IPS-18a (cell line): ENCODE results near the gene C14orf180.

ENCODE experiments used
- H3K27ac ChIP-seq: one replicate; pipeline ENCODE4 v1.5.1; 2013; ENCODE audit warnings: low read length
- H3K27me3 ChIP-seq: one replicate; pipeline ENCODE4 v1.6.1; 2013; ENCODE audit warnings: mild to moderate bottlenecking, low read length; ENCODE audit not compliant: control insufficient read depth, insufficient read depth
- H3K36me3 ChIP-seq: one replicate; pipeline ENCODE4 v1.6.1; 2013; ENCODE audit warnings: low read depth, low read length; ENCODE audit not compliant: control insufficient read depth
- H3K4me1 ChIP-seq: one replicate; pipeline ENCODE4 v1.6.1; 2013; ENCODE audit warnings: low read depth, low read length; ENCODE audit not compliant: control insufficient read depth
- H3K4me3 ChIP-seq: one replicate; pipeline ENCODE4 v1.5.1; 2013; ENCODE audit warnings: low read length
- H3K9ac ChIP-seq: one replicate; pipeline ENCODE4 v1.6.1; 2013; ENCODE audit warnings: mild to moderate bottlenecking, low read length, moderate library complexity
- H3K9me3 ChIP-seq: one replicate; pipeline ENCODE4 v1.6.1; 2013; ENCODE audit warnings: low read depth, low read length; ENCODE audit not compliant: control insufficient read depth

The C14orf180 gene

GRCh38 chr14:104564744-104565679, 14.6 kb upstream of the C14orf180 start:
- Histone ChIP-seq H3K9ac (no peak overlapping the region), H3K27ac (no peak overlapping the region), H3K4me3 (no peak overlapping the region), H3K36me3 (no peaks in the 10 kb centered on the region), H3K27me3 (no peaks in the 10 kb centered on the region), H3K4me1 (no peaks in the 10 kb centered on the region), H3K9me3 (no peaks in the 10 kb centered on the region)

GRCh38 chr14:104567141-104567956, 12.2 kb upstream of the C14orf180 start:
- Histone ChIP-seq H3K4me1 (no peaks in the 10 kb centered on the region), H3K4me3 (no peak overlapping the region), H3K27ac (no peak overlapping the region), H3K9ac (no peak overlapping the region), H3K36me3 (no peaks in the 10 kb centered on the region), H3K9me3 (no peaks in the 10 kb centered on the region), H3K27me3 (no peaks in the 10 kb centered on the region)

- Histone ChIP-seq H3K9me3 (no peaks in the 10 kb centered on the region), H3K9ac (no peak overlapping the region), H3K4me3 (no peak overlapping the region), H3K27me3 (no peaks in the 10 kb centered on the region), H3K27ac (no peak overlapping the region), H3K4me1 (no peaks in the 10 kb centered on the region), H3K36me3 (no peaks in the 10 kb centered on the region)
Measured at GRCh38 chr14:104567957-104568225, 11.7 kb upstream of the C14orf180 start.

- Histone ChIP-seq H3K4me1 (no peaks in the 10 kb centered on the region), H3K27ac (no peak overlapping the region), H3K27me3 (no peaks in the 10 kb centered on the region), H3K9ac (no peak overlapping the region), H3K9me3 (no peaks in the 10 kb centered on the region), H3K4me3 (no peak overlapping the region), H3K36me3 (no peaks in the 10 kb centered on the region)
Measured at GRCh38 chr14:104568620-104569019, 10.9 kb upstream of the C14orf180 start.

- no peaks in the 10 kb centered on the region for H3K4me1 ChIP-seq
- H3K9me3 ChIP-seq = no peaks in the 10 kb centered on the region
- H3K36me3 ChIP-seq = no peaks in the 10 kb centered on the region
- no peak overlapping the region for H3K9ac ChIP-seq
- no peak overlapping the region for H3K4me3 ChIP-seq
- H3K27ac ChIP-seq = no peak overlapping the region
- no peaks in the 10 kb centered on the region for H3K27me3 ChIP-seq
Measured at GRCh38 chr14:104569435-104569834, 10.1 kb upstream of the C14orf180 start.

- H3K9me3 ChIP-seq = no peaks in the 10 kb centered on the region
- H3K9ac ChIP-seq = no peak overlapping the region
- H3K4me1 ChIP-seq = no peaks in the 10 kb centered on the region
- no peaks in the 10 kb centered on the region for H3K27me3 ChIP-seq
- no peak overlapping the region for H3K27ac ChIP-seq
- no peak overlapping the region for H3K4me3 ChIP-seq
- H3K36me3 ChIP-seq = no peaks in the 10 kb centered on the region
Measured at GRCh38 chr14:104571246-104571645, 8.3 kb upstream of the C14orf180 start.

GRCh38 chr14:104572024-104572626, 7.4 kb upstream of the C14orf180 start:
- Histone ChIP-seq H3K9me3 (no peaks in the 10 kb centered on the region), H3K9ac (no peak overlapping the region), H3K4me1 (no peaks in the 10 kb centered on the region), H3K4me3 (no peak overlapping the region), H3K27ac (no peak overlapping the region), H3K36me3 (no peaks in the 10 kb centered on the region), H3K27me3 (no peaks in the 10 kb centered on the region)

- H3K4me1 ChIP-seq = no peaks in the 10 kb centered on the region
- no peaks in the 10 kb centered on the region for H3K27me3 ChIP-seq
- H3K36me3 ChIP-seq = no peaks in the 10 kb centered on the region
- no peak overlapping the region for H3K4me3 ChIP-seq
- H3K9me3 ChIP-seq = no peaks in the 10 kb centered on the region
- no peak overlapping the region for H3K9ac ChIP-seq
- H3K27ac ChIP-seq = no peak overlapping the region
Measured at GRCh38 chr14:104572668-104573067, 6.9 kb upstream of the C14orf180 start.

GRCh38 chr14:104573930-104574329, 5.6 kb upstream of the C14orf180 start:
- no peaks in the 10 kb centered on the region for H3K27me3 ChIP-seq
- no peaks in the 10 kb centered on the region for H3K9me3 ChIP-seq
- no peak overlapping the region for H3K27ac ChIP-seq
- no peak overlapping the region for H3K9ac ChIP-seq
- no peaks in the 10 kb centered on the region for H3K4me1 ChIP-seq
- H3K4me3 ChIP-seq = no peak overlapping the region
- H3K36me3 ChIP-seq = no peaks in the 10 kb centered on the region

GRCh38 chr14:104574536-104574935, 5.0 kb upstream of the C14orf180 start:
- H3K9me3 ChIP-seq = no peaks in the 10 kb centered on the region
- no peak overlapping the region for H3K9ac ChIP-seq
- no peaks in the 10 kb centered on the region for H3K36me3 ChIP-seq
- no peaks in the 10 kb centered on the region for H3K4me1 ChIP-seq
- H3K27me3 ChIP-seq = no peaks in the 10 kb centered on the region
- no peak overlapping the region for H3K27ac ChIP-seq
- H3K4me3 ChIP-seq = no peak overlapping the region

- Histone ChIP-seq H3K9me3 (no peaks in the 10 kb centered on the region), H3K27me3 (no peaks in the 10 kb centered on the region), H3K9ac (no peak overlapping the region), H3K36me3 (no peaks in the 10 kb centered on the region), H3K4me1 (no peaks in the 10 kb centered on the region), H3K27ac (no peak overlapping the region), H3K4me3 (no peak overlapping the region)
Measured at GRCh38 chr14:104574978-104575583, 4.5 kb upstream of the C14orf180 start.
